MM.1S (cell line): ENCODE data around the gene FCSK.

Experiments
- DNase-seq: peaks from one replicate; pipeline ENCODE4 v3.0.0-alpha.2; 2015
- H2AFZ ChIP-seq: fragments of 300-600 bp; sonication (generic); 2 replicates; pipeline ENCODE4 v1.6.0; 2016; ENCODE audit warnings: antibody characterized with exemption, low read length
- H3F3A ChIP-seq: fragments of 300-600 bp; sonication (generic); 2 replicates; pipeline ENCODE4 v1.6.1; 2016; ENCODE audit warnings: mild to moderate bottlenecking, antibody characterized with exemption, low read length, moderate library complexity, mixed read lengths; ENCODE audit not compliant: insufficient read depth
- H3K27ac ChIP-seq: fragments of 300-600 bp; sonication (generic); 2 replicates; pipeline ENCODE4 v1.5.1; 2016; ENCODE audit warnings: mild to moderate bottlenecking, low read length
- H3K27me3 ChIP-seq: fragments of 300-600 bp; sonication (generic); replicated peaks from 2 replicates; pipeline ENCODE4 v1.6.0; 2016; ENCODE audit warnings: low read length; ENCODE audit not compliant: insufficient read depth
- H3K36me3 ChIP-seq: fragments of 300-600 bp; sonication (generic); replicated peaks from 2 replicates; pipeline ENCODE4 v1.6.1; 2016; ENCODE audit warnings: mild to moderate bottlenecking, low read length, mixed read lengths; ENCODE audit not compliant: insufficient read depth
- H3K4me1 ChIP-seq: fragments of 300-600 bp; sonication (generic); 2 replicates; pipeline ENCODE4 v1.6.1; 2016; ENCODE audit warnings: low read length, mixed read lengths
- H3K4me2 ChIP-seq: fragments of 300-600 bp; sonication (generic); 2 replicates; pipeline ENCODE4 v1.6.0; 2016; ENCODE audit warnings: low read depth, low read length
- H3K4me3 ChIP-seq: fragments of 300-600 bp; sonication (generic); 2 replicates; pipeline ENCODE4 v1.5.1; 2016; ENCODE audit warnings: low read length, mixed read lengths
- H3K79me2 ChIP-seq: fragments of 300-600 bp; sonication (generic); 2 replicates; pipeline ENCODE4 v1.6.1; 2016; ENCODE audit warnings: mixed run types, low read length, mixed read lengths
- H3K9ac ChIP-seq: fragments of 300-600 bp; sonication (generic); 2 replicates; pipeline ENCODE4 v1.6.1; 2016; ENCODE audit warnings: low read length, mixed read lengths
- H3K9me2 ChIP-seq: fragments of 300-600 bp; sonication (generic); replicated peaks from 2 replicates; pipeline ENCODE4 v1.6.1; 2016; ENCODE audit warnings: mild to moderate bottlenecking, low read length, mixed read lengths; ENCODE audit not compliant: insufficient read depth
- H3K9me3 ChIP-seq: fragments of 300-600 bp; sonication (generic); replicated peaks from 2 replicates; pipeline ENCODE4 v1.6.1; 2016; ENCODE audit warnings: mild to moderate bottlenecking, low read length, mixed read lengths; ENCODE audit not compliant: insufficient read depth
- H4K20me1 ChIP-seq: fragments of 300-600 bp; sonication (generic); 2 replicates; pipeline ENCODE4 v1.6.1; 2016; ENCODE audit warnings: mild to moderate bottlenecking, low read length, moderate library complexity, mixed read lengths; ENCODE audit not compliant: insufficient read depth
- CTCF ChIP-seq: fragments of 300-600 bp; sonication (generic); IDR thresholded peaks from 2 replicates; pipeline ENCODE4 v1.5.1; 2016; ENCODE audit warnings: antibody characterized with exemption, low read length, mixed read lengths
- EZH2 ChIP-seq: fragments of 300-600 bp; sonication (generic); optimal IDR thresholded peaks from 2 replicates; pipeline ENCODE3; 2017; ENCODE audit warnings: low read depth, mild to moderate bottlenecking, antibody characterized with exemption, low read length, mixed read lengths
- EZH2phosphoT487 ChIP-seq: fragments of 300-600 bp; sonication (generic); IDR thresholded peaks from 2 replicates; pipeline ENCODE4 v1.6.1; 2018; ENCODE audit warnings: antibody characterized with exemption, low read length

Gene FCSK

DNA sequence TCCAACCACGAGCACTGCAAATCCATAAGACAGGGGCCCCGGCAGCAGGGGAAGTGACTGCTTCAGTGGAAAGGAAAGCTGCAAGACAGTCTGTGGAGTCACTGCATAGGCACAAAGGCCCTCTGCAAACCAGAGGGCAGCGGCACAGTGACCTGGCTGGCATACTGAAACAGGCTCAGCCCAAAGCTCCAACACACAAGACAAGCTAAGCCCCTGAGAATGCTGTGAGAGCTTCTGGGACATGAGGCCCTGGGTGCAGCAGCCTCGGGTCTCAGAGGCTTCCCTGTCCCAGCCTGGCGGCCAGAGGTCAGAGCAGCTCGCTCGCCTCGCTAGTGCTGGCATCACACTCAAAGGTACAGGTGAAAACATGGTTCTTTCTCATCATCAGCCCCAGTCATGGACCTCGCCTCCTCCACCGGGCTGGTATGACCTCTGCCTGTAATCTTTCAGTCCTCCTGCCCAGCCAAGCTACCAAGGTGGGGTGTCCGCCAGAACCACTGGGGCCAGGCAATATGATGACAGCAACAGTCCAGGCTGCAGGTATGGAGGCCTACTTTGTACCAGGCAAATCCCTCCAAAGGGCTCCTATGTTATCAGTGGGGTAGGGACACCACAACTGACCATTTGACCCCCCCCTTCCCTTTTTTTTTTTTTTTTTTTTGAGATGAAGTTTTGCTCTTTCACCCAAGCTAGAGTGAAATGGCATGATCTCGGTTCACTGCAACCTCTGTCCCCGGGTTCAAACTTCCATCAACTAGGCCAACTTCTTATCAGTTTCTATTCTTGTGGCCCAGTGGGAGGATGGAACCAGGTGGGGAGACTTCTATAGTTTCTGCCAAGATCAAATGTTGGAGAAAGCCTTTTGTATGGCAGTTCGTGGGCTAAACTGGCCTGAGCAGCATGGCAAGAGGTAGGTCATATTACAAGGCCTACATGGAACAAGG lies 34.7 kb upstream of the FCSK start:
- no peaks in the 10 kb centered on the region for H3K36me3 ChIP-seq
- no peak for DNase-seq

DNA sequence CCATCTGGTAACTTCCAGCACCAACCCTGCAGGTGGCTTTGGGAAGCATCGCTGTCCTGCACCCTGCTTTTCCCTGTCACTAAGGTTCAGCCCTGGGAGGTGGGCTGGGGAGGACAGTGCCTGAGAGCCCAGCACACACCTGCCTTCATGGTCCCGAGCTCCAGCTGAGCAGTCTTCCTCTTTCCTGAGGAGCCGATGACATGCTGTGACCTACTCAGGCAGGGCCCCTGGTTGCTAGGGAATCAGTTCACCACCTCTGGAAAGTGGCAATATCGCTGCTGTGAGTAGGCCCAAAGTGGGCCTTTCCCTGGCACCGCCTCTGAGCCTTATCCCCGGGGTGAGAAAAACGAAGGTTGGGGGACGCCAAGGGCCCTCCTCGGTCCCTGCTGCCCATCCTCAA lies 33.4 kb upstream of the FCSK start:
- H3K79me2 ChIP-seq: peaks cover 21% of the 10 kb centered on the region
- no peak overlapping the region for H3K9ac ChIP-seq
- H3F3A ChIP-seq: peaks cover 6% of the 10 kb centered on the region; the same call in 1 of the 2 replicates
- no peak for DNase-seq
- H3K9me3 ChIP-seq: no peaks in the 10 kb centered on the region
- H3K4me2 ChIP-seq: no peak overlapping the region
- no peaks in the 10 kb centered on the region for H3K36me3 ChIP-seq
- H3K27ac ChIP-seq: no peak overlapping the region
- no peak for TF ChIP-seq EZH2phosphoT487
- no peak for TF ChIP-seq EZH2
- TF ChIP-seq CTCF: no peak
- H2AFZ ChIP-seq: no peak overlapping the region
- no peaks in the 10 kb centered on the region for H4K20me1 ChIP-seq
- H3K4me1 ChIP-seq: peaks cover 23% of the 10 kb centered on the region
- no peaks in the 10 kb centered on the region for H3K9me2 ChIP-seq
- H3K27me3 ChIP-seq: no peaks in the 10 kb centered on the region
- H3K4me3 ChIP-seq: no peak overlapping the region

More for the DNA sequence above, 34.7 kb upstream of the FCSK start:
- Histone ChIP-seq H2AFZ (no peak overlapping the region), H3K4me2 (no peak overlapping the region), H3K27me3 (no peaks in the 10 kb centered on the region), H3K9ac (no peak overlapping the region), H3K9me3 (no peaks in the 10 kb centered on the region), H3K9me2 (no peaks in the 10 kb centered on the region), H3K27ac (no peak overlapping the region), H3K79me2 (peaks cover 25% of the 10 kb centered on the region; the same call in 1 of the 2 replicates), H4K20me1 (no peaks in the 10 kb centered on the region), H3F3A (peaks cover 7% of the 10 kb centered on the region; the same call in 1 of the 2 replicates), H3K4me1 (peaks cover 25% of the 10 kb centered on the region), H3K4me3 (no peak overlapping the region)
- TF ChIP-seq EZH2phosphoT487: no peak
- no peak for TF ChIP-seq CTCF
- TF ChIP-seq EZH2: no peak

- TF ChIP-seq EZH2phosphoT487: no peak
- TF ChIP-seq CTCF: no peak
- TF ChIP-seq EZH2: no peak
- Histone ChIP-seq H3K36me3 (no peaks in the 10 kb centered on the region), H3K79me2 (peaks cover 18% of the 10 kb centered on the region), H3K27ac (no peak overlapping the region), H3K27me3 (no peaks in the 10 kb centered on the region), H3K9me2 (no peaks in the 10 kb centered on the region), H3F3A (no peaks in the 10 kb centered on the region), H3K4me2 (no peak overlapping the region), H3K9ac (no peak overlapping the region), H2AFZ (no peak overlapping the region), H3K4me3 (no peak overlapping the region), H4K20me1 (no peaks in the 10 kb centered on the region), H3K4me1 (peaks cover 18% of the 10 kb centered on the region), H3K9me3 (no peaks in the 10 kb centered on the region)
- DNase-seq: no peak
Observed at GRCh38 chr16:70421473-70422311, 32.7 kb upstream of the FCSK start.
